Activated CD4-positive, alpha-beta T cell treated with anti-CD3 and anti-CD28 coated beads, Interleukin-2, amount 50 U/mL, for 4 hours (primary cell): ENCODE data around the gene VWA3B.
"Not testable (repeated sequence)": the region's sequence is repeated elsewhere in the genome, so short reads cannot be mapped to it uniquely, and the experiment has no call there.

Experiments
- DNase-seq, 2 experiments: peaks; one replicate each; pipeline ENCODE4 v3.0.0-alpha.2; 2020

VWA3B gene

DNA sequence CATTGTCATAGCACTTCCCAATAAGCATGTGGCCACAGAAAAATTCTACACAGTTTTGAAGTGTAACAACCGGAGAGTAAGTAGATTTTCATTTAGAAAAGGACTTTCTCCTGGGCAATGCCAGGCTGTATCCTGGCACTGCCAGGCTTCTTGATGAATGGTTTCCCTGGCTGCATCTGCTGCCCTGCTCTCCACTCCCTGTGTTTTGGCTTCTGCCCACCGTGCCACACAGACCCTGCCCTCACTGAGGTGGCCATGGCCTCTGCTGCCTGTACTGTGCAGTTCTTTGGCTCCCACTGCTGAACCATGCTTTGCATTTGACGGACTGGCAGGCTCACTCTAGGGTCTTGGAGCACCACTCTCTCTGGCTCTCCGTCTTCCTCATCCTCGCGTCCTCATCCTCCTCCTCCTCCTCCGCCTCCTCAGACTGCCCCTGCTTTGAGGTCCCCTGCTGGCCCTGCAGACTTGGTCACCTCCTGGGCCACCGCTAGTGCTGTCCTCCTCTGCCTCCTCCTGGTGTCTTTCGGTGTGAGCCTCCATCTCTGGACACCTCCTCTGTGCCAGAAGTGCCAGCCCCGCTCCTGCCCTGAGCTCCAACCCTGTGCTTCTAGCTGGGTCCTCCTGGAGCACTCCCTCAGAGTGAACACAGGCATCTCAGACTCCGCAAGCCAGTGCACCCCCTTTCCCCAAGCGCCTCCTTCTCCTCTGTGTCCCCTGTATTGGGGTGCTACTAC is 213.3 kb downstream of the VWA3B start:
- no peak for DNase-seq

GRCh38 chr2:98301469-98301868 is 214.5 kb downstream of the VWA3B start:
- no peak for DNase-seq

DNA sequence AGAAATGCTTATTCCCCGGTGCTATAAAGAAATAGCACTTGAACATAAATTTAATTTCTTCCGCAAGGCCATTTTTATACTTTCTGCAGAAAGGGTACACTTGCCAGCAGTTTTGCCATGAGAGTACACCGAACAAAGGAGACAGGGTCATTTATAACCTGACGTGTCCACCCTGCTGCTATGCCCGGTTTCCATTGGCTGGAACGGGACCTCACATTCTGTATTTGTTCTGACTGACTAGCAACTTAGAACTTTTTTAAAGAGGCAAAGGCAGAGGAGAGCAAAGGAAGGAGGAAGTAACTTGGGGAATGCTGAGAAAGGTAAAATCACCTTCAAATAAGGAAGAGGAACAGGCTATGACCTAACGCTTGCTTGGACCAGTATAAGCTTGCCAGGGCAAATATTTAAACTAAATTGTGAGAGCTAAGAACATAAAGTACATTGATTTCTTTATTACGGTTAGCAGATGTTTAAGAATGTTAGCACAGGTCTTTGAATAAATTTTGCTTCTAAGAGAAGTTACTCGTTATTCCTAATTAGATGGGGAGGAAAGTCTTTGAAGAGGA is 220.2 kb downstream of the VWA3B start:
- not testable (repeated sequence) for DNase-seq

DNA sequence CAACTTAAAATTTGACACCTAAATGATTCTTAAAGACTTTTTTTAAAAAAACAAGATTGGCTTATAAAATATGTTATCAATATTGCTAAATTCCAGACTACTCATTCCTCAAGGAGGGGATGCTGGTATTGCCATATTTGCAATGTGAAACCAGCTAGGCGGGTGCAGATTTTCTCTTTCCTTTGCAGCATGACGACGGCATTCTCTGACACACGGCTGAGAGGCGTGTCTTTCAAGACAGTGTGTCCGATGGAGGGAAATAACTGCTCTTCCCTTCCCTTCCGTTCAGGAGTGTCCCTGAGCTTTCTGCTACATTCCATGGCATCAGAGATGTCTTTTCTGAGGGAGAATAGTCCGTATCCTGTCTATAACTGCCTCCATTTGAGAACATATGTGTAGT is 221.1 kb downstream of the VWA3B start:
- no peak for DNase-seq

- DNase-seq: no peak
These were observed 221.6 kb downstream of the VWA3B start for GRCh38 chr2:98308532-98308931.

DNA sequence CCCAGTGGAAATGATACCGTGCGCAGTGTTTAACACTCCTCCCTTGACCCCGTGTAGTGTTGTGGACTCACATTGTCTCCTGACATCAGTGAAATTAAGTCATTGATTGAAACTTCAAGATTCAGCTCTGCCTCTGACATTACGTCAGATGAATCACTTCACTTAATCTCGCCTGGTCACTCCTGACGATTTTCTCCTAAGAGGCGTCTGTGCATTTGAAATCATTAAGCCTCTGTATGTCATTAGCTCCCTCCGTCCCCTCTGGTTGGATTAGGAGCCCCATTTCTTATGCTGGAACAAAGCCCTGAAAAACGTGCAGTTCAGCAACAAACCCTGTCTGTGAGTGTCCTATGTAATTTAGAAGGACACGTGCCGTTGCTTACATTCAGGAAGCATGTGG is 222.6 kb downstream of the VWA3B start:
- DNase-seq: no peak

DNA sequence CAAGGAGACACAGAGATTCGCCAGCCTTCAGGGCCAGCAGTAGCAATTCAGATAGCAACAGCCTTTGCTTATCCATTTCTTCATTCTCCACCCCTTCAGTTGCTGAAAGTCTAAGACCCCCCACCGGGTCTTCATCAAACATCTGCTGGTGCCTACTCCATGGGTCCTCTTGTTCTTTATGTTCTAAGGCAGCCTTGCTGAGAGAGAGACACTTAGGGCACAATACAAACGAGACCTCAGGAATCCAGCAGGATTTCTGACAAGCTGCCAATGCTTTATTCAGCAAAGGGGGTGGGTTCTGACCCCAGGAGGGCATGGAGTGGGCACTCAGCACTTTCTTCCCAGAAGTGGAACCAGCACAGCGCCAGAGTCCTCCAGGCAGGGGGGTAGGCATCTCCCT is 223.0 kb downstream of the VWA3B start:
- DNase-seq: no peak

- no peak for DNase-seq
These were observed 224.1 kb downstream of the VWA3B start for GRCh38 chr2:98311090-98311489.

GRCh38 chr2:98311771-98312545 is 225.0 kb downstream of the VWA3B start:
- DNase-seq: no peak

GRCh38 chr2:98313492-98314250 is 226.7 kb downstream of the VWA3B start:
- no peak for DNase-seq

- no peak for DNase-seq
These were observed 227.3 kb downstream of the VWA3B start for GRCh38 chr2:98314251-98314650.

DNA sequence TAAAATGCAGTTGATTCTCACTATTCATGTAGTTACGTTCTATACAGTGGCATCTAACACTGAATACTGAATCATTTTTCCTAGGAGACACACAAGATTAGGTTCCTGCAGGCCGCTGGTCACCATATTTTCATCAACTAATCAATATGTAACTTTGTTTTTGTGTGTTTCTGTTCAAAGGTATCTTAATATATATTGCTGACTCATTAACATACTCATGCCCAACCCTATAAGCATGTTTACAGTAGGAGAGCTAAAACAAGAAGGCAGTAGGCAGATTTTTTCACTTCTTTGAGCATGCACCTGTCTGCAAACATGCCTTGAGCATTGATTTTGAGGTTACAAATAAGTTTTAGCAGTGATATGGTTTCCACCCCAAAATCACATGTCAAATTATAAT is 229.0 kb downstream of the VWA3B start:
- no peak for DNase-seq

GRCh38 chr2:98317214-98317613 is 230.2 kb downstream of the VWA3B start:
- no peak for DNase-seq

- DNase-seq: not testable (repeated sequence)
These were observed 233.2 kb downstream of the VWA3B start for GRCh38 chr2:98320171-98320570.

- no peak for DNase-seq
These were observed 237.2 kb downstream of the VWA3B start for GRCh38 chr2:98324181-98324580.

GRCh38 chr2:98327776-98328175 is 240.8 kb downstream of the VWA3B start:
- no peak for DNase-seq

- no peak for DNase-seq
These were observed 242.6 kb downstream of the VWA3B start for GRCh38 chr2:98329549-98329948.

GRCh38 chr2:98332989-98333388 is 246.0 kb downstream of the VWA3B start:
- no peak for DNase-seq

DNA sequence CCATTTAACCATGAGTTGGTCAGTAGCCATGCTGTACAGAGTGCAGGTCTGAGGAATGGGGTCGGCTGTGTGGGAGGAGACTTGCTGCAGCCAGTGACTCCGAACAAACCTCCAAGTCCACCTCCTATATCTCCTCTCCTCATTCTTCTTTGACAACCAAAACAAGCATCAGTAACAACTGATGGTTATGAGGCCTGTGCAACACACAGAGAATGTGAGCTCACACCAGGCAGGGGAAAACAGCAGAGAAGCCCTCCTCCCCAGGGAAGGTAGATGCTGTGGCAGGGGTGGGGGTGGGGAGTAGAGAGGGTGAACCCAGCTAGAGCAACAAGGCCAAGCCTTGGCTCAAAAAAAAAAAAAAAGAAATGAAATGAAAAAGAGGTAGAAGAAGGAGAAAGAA is 247.0 kb downstream of the VWA3B start:
- no peak for DNase-seq

- no peak for DNase-seq
These were observed 247.6 kb downstream of the VWA3B start for GRCh38 chr2:98334439-98335078.

- no peak for DNase-seq
These were observed 248.3 kb downstream of the VWA3B start for GRCh38 chr2:98335271-98335670.

GRCh38 chr2:98341241-98341640 is 254.3 kb downstream of the VWA3B start:
- no peak for DNase-seq

DNA sequence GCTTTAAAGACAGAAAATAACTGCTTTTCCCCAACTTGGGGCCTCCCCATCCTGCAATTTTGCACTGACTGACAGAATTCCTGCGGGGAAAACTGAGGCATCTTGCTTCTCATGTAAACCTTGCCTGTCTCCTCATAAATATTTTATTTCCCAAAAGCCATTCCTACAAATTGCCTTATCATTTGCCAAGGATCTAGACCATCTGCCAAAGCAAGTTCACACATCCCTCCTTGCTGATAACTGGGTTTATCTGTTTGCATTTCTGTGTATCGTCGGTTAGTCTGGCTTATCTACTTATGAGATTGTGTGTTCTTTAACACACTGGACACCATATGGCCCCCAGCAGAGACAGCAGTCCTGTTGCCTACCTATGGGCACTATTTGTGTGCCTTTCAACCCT is 256.3 kb downstream of the VWA3B start:
- no peak for DNase-seq
